Breast epithelium (tissue), 3 donors: ENCODE data around the gene PHACTR1.

ENCODE experiments used
- CTCF ChIP-seq, 3 donors: fragments of 450-650 bp; IDR thresholded peaks; one replicate each; pipeline ENCODE4 v1.5.1; 2016 to 2017; ENCODE audit warnings: antibody characterized with exemption in 3 of 3, mild to moderate bottlenecking in 3 of 3, moderate library complexity in 3 of 3
- POLR2AphosphoS5 ChIP-seq, 3 donors: sonication (generic); formaldehyde crosslinking; IDR thresholded peaks; one replicate each; pipeline ENCODE4 v1.6.1; 2017; ENCODE audit warnings: antibody characterized with exemption in 3 of 3

DNA sequence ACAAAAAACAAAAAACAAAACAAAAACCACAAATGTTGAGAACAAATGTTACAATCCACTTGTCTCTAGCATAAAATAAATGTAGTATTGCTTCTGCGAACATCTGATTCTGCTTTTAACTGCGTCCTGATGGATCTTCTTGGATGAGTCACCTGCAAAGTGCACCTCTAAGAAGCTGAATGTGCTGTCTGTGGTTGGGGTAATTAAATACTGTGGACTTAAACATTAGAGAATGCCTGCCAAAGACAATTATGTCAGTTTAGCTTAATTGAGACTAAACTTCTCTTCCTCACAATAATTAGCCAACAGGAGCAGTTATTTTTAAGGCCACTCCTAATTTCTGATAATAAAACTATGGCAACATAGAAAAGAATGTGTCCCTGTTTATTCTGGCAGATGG lies 253.4 kb downstream of the PHACTR1 start:
- TF ChIP-seq CTCF (IDR thresholded peaks at IDR 0.05) = no peak
- TF ChIP-seq POLR2AphosphoS5 (IDR thresholded peaks at IDR 0.05) = no peak
